ENCODE data around the gene TBC1D1.
"Not testable (repeated sequence)": the region's sequence is repeated elsewhere in the genome, so short reads cannot be mapped to it uniquely, and the experiment has no call there.

TBC1D1 gene

DNA sequence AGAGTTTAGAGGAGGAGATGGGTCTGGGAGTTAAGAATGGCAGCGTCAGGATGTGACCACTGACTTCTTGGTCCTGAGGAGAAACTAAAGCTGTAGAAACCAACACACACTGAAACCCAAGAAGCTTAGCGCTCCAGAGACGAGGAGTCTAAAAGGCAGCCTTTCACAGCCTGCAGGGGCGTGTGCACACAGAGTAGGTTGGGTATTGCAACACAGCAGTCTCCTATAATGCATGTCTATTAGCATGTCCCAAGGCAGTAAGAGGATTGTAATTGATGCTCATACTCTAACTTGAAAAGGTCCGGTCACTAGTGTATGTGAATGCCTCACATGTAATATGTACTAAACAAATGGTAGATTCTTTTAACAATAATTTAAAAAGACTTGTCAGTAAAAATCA is 126.7 kb downstream of the TBC1D1 start:
- DNase-seq: no peak

DNA sequence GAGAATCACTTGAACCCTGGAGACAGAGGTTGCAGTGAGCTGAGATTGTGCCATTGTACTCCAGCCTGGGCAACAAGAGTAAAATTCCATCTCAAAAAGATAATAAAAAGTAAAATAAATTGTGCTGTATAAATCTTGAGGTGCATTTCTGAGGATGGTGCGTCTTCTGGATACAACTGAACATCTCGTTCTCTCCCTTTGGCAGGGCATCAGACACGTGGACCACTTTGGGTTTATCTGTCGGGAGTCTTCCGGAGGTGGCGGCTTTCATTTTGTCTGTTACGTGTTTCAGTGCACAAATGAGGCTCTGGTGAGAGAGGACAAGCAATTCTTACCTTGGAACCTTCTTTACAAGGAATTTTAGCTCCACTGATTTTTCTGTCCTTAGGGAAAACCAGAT is 129.5 kb downstream of the TBC1D1 start:
- DNase-seq: no peak

DNA sequence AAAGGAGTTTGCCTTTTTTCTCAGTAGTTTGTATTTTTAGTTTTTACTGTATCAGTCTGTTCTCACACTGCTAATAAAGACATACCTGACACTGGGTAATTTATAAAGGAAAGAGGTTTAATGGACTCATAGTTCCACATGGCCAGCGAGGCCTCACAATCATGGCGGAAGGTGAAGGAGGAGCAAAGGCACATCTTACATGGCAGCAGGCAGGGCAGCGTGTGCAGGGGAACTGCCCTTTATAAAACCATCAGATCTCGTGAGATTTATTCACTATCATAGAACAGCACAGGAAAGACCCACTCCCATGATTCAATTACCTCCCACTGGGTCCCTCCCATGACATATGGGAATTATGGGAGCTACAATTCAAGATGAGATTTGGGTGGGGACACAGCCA is 130.1 kb downstream of the TBC1D1 start:
- DNase-seq: not testable (repeated sequence)

DNA sequence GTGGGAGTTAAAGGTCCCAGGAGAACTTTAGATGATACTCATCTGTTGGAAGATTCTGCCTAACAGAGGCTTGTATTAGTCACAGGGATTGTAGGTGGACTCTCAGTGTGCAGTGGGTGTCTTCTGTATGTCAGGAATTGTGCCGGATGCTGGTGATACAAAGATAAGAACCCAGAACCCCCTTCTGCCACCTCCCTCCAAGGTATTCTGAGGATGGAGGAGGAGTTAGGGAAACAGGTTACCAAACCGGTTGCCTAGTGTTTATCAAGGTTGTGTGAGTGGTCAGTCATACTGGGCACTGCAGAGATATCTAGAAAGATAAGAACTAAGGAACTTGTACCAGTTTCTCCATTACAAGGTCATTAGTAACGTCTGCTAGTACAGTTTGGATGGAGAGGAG is 130.9 kb downstream of the TBC1D1 start:
- no peak for DNase-seq

DNA sequence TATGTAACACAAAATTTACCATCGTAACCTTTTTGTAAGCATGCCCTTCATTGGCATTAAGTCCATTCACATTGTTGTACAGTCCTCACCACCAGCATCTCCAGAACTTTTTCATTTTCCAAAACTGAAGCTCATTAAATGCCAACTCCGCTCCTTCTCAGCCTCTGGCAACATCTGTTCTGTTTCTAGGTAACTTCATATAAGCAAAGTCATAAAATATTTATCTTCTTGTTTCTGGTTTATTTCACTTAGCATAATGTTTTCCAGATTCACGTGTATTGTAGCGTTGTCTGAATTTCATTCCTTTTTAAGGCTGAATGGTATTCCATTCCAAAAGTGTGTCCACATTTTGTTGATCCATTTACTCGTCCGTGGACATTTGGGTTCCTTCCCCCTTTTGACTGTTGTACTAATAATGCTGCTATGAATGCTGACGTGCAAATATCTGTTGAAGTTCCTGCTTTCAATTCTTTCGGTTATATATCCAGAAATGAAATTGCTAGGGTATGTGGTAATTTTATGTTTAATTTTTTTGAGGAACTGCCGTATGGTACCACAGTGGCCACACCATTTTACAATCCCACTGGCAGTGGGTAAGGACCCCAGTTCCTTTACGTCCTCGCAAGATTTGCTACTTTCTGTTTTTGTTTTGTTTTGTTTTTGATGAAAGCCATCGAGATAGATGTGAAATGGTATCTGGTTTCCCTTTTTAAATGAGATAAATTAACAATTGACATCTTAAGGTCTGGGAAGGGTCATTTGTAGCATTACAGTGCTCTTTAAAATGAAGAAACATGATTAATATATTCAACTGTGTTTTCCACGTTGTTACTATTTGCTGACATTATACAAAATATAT is 132.7 kb downstream of the TBC1D1 start:
- DNase-seq: no peak

DNA sequence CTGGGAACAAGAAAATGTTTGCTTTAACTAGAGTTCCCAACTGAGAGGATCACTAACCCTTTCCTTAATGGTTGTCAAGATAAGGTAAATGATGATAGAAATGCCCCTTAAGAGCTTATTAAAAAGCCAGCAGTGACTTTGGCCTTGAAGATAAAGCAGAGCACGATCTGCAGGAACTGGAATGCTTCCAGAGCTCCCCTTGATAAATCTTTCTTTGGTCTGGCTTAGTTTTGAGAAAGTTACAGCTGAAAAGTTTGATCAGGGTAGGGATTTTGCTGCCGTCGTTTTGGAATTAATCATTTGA is 133.3 kb downstream of the TBC1D1 start:
- no peak for DNase-seq

DNA sequence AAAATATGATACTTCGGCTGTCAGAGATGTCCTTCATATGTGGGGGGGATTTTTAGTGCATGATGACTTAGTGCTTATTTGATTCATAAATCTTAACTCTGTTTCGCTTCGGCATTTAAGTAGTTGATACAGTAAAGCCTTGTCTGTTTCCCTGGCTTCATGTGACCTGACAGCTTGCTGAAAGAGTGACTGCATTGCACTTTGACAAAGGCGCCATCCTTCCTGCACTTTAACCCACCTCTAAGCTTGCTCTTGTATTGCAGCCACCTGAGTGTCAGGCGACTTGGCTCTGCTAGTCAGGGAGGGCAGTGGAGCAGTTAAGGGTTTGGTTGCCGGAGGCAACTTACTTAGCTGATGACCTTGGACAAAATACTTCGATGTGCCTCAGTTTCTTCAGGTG is 134.8 kb downstream of the TBC1D1 start:
- DNase-seq: no peak

DNA sequence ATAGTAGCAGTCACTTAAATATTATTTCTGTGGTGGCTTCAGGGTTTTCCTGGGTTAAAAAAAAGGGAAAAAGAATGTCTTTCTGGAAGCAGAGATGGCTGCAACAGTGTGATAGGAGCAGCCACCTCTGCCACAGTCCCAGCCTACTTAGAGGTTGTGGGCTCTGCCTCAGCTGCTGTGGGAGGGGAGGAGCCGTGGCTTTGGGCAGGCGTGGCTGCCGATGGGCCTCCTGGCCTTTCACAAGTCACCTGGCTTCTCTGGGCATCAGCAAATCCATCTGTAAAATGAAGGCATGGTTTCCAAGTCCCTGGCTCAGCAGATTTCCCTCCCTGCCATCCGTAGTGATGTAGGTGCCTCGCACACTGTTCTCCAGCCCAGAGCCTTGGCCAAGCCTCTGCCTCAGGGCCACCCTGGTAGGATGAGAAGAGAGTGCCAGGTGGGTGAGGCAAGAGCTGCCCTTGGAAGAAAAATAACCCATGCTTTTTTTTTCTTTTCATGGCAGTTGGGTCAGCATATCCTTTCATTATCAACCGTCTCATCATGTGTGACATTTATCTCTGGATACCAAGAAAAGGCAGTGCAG is 135.4 kb downstream of the TBC1D1 start:
- no peak for DNase-seq

DNA sequence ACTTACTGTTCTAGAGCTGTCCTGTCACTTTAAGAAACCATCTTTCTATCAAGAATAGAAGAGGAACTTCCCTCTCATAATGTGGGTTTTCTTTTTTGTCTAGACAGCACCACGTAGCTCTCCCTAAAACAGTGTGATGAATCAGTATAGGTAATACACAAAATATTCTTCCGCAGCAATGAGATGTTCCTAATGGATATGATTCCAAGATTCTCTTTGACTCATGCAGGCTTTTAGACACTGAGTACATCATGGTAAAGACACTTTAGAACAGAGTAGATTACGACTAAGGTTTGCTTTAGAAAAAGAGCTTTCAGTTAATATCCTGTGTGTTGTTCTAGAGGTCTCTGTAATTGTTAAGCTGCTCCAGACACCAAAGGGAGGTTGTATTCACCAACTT is 139.1 kb downstream of the TBC1D1 start:
- no peak for DNase-seq

DNA sequence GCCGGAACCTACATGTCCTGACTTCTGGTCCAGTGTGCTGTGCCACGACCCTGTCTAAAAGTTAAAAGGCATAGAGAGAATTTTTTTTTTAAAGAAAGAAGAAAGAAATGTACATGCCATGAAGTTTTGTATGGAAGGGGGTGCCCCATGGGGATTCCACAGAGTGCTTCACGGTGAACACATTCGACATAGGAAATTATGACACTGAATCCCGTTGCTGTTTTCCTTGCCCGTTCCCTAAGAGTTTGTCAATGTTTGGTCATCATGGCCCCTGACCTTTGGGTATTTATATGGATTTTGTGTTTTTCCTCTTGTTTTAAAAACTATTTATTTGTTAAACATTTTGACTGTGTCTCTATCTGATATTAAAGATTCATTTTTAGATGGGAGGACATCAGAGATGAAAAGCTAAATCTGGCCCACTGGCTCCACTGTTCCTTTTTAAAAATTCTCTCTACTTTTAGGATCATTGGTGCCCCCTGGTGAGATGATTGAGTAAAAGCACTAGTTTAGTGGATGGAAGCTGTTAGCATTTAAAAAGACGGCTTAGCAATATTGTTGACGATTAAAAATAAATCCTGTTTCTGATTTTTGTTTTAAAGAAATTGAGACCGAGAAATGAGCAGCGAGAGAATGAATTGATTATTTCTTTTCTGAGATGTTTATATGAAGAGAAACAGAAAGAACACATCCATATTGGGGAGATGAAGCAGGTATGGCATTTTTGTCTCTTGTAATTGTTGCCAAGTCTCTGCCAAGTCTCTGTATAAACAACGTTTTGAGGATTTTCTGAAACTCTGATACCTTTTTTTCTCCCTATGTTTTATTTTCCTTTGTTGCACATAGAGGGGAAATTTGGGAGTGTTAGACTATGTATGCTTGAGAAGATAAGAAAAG is 144.3 kb downstream of the TBC1D1 start:
- DNase-seq: peak; percentile 54 to 64

DNA sequence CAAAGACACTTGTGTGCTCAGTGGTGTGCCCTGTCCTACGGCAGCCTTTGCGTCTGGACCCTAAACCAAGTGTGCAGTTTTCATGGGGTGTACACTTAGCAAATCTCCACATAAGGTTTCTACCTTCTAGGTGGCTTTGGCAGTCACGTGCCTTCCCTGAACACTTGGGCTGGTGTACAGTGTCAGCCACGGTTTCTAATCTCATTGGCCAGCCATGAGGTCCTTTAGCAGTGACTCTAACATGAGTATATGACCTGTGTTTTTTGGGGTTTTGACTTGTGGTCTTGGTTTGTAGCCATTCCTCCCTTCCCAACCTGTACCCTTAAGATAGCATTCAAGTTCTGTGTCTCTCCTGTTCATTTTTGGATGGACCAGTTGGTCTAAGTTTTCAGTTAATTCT is 145.7 kb downstream of the TBC1D1 start:
- DNase-seq: no peak

DNA sequence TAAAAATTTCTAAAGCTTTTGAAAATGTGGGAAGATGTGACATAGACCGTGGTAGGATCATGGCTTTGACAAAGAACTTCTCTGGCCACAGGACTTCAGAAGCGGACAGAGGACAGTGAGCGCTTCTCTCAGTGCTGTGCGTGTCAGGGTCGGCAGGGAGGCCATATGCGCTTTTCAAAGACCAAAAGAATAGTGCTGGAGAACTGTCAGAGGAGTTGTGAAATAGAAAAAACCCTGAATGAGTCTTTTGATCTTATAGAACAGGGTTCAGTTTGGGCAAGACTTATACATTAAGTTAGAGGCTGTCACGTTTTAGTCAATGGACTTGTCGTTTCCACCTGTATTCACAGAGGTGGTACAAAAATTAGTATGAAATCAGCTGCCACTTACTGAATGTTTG is 146.7 kb downstream of the TBC1D1 start:
- no peak for DNase-seq

DNA sequence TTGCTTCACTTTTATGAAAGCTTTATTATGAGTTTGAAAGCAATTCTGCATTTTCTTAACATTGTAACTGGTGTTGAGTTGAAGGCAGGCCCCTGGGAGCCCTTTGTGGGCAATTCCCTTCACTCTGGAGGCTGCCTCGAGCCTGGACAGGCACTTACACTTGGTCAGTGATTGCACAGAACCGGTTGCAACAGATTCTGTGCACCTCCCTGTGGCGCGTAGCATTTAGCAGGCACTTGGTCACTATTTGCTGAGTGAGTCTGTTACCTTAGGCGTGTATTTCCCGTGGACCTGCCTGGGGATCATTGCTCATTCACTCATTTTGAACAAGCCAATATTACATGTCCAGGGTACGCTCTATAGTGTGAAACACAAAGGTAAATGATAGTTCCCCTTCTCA is 149.7 kb downstream of the TBC1D1 start:
- DNase-seq: no peak

DNA sequence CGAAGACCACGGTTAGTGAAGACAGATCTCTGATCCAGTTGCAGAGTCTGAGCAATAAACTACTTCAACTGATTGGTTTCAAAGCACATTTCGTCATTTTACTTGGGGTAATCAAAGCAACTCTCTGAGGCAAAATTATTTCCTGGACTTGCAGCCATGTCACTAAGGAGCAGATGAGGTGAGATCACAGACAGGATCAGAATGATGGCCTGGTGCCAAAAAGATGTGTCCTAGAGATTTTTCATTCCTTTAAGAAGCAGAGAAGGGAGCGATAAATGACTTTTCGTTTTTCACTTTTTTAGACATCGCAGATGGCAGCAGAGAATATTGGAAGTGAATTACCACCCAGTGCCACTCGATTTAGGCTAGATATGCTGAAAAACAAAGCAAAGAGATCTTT is 153.2 kb downstream of the TBC1D1 start:
- no peak for DNase-seq

DNA sequence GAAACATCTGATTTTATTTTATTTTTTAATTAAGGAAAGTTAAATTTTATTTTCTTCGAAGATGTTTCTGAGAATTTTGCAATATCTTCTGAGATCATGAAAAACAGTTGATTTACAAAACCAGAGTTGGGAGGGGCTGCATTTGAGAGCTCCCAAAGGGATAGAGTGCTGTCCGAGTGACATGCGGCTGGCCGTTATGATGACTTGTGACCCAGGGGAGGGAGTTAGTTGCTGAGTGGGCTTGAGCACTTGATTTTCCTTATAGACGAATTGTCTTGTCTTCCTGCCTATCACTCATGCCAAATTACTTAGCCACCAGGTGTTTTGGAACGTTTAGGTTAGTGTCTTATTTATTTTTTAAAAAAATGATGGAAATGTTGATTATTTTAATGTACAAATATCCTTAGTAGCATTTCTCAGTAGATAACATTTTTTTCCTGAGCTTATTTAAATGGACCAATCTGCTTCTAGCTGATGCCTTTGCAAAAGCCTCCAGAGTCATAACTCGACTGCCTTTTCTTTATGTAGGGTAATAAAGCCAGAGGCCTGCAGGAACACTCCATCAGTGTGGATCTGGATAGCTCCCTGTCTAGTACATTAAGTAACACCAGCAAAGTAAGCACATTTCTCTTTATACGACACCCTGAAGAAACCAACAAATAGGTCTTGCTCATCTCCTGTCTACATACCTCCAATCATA is 154.6 kb downstream of the TBC1D1 start:
- DNase-seq: no peak

DNA sequence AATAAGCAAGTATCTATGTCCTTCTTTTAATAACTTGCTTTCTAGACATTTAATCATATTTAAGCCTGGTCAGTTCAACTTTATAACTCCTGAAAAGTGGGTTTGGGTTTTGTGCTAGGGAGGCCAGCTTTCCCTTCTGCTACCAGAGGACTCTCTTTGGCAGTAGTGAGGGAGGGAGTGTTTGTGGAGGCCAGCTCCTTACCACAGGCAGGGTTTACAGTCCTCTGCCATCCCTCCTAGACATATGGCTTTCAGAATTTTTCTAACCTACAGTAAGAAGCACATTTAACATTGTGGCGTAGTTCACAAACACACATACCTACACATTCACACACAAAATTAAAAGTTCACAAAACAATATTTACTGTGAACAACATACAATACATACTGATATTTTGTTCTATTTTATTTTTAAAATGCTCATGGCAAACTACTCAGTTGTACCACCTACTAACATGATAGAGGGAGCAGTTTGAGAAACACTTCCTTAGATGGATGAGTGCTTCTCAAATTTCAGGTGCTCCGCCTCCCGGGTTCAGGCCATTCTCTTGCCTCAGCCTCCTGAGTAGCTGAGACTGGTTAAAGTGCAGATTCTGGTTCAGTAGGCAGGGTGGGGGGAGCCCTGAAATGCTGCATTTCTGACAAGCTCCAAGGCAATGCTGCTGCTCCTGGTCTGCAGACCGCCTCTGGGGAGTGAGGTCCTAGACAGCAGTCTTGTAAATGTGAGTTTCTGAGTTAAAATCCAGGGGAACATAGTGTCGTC is 156.0 kb downstream of the TBC1D1 start:
- peak in 1 of 2 experiments; percentile 63 for DNase-seq

DNA sequence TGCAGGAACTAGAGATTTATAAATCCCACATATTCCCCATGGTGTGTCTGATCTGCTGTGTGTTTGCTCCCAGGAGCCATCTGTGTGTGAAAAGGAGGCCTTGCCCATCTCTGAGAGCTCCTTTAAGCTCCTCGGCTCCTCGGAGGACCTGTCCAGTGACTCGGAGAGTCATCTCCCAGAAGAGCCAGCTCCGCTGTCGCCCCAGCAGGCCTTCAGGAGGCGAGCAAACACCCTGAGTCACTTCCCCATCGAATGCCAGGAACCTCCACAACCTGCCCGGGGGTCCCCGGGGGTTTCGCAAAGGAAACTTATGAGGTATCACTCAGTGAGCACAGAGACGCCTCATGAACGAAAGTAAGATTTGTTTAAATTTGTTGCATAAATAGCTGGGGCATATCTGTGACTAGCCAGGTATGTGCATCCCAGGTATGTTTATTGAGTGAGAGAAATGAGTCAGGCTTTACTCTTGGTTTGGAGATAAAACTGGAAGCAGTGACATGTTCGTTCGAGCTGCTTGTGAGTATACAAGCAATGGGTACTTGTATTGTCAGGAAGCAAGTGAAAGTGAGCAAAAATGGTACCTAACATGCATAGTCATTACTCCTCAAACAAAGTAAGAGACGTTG is 158.8 kb downstream of the TBC1D1 start:
- no peak for DNase-seq

DNA sequence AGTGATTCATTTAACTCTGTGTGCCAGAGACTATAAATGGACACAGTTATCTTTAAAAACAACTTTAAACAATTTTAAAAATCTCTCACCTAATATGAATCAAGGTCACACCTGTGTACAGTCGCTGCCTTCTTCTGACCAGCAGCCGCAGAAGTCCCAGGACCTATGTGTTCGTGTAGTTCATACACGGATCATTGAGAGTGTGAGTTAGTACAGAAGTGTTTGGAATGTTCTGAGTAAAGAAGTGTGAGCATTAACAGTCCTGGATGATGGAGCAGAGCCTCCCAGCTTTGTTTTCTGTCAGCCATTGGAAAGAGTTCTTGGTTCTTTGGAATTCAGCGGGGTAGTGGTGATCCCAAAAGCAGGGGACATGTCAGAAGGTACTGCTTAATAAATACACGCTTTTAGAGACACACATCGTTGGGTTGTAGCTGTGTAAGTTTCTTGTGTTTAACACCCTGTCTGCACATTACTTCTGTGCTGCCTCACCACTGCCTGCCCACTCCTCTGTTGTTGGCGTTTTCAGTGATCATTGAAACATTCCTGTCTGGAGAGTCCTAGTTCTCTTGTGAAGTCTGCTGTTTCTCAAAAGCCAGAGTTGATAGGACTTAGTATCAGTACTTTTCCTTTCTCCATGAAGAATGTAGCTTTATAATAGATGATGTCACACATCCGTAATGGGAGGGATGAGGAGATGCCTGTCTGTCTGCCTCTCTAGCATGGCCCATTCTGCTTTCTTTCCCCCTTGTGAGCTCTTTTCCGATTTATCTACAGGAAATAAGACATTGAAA is 159.9 kb downstream of the TBC1D1 start:
- DNase-seq: no peak

DNA sequence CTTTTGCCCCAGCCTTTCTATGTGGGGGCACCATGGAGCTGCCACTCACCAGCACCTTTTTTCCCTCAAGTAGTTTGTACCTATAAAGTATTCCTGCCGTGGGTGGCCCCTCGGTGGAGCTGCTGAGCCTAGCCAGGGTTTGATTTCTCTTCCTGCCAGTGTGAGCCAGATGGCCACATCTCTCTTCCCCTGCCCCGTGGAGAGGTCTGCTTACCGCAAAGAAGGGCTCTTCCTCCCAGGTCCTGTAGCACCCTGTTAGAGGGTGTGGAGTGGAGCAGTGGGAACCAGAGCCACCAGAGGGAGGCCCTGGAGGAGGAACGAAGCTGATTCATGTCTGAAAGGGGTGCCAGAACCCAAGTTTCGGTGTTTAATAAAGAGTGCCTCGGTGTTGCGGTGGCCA is 164.7 kb downstream of the TBC1D1 start:
- peak; percentile 60 to 88 for DNase-seq

DNA sequence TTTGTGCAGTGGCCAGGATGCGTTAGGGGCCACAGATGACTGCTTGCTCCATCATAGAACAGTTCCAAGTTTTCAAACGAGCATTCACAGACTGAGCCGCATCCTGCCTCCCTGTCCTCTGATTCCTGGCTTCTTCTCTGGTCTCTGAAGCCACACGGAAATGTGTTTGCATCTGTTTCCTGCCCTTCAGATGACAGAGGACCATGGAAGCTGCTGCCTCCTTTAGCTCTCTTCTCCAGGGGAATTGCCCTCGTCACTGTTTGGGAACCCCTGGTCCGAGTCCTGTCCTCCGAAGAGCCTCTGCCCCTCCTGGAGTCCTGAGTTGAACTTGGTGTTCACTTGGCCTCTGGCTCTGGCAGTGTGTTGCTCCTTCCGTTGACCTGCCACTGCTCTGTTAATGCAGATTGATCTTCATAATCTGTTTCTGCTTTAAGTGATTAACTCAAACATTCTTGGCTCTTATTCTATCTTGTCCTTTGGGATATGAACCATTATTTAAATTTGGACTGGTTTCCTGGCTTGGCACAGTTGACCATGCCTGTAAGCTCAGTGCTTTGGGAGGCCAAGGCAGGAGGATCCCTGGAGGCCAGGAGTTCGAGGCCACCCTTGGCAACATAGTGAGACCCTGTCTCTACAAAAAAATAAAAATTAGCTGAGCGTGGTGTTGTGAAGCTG is 165.3 kb downstream of the TBC1D1 start:
- DNase-seq: no peak

DNA sequence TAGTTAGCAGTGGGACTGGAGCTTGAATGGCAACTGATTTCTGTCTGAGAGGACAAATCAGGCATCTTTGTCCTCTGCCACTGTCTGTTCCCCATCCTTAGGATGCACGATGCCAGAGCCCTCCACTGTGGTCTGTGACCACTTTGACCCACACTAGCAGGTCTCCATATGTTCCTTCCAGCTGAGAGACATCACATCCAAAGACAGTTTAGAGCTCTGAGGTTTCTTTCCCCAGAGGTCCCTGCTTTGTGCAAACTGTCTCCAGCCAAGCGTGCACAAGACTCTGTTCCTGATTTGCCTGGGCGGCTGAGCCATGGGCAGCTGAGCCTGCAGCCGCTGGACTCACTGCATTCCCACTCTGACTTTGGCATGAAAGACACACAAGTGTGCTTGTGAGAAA is 167.3 kb downstream of the TBC1D1 start:
- DNase-seq: no peak
